ENCODE measurements around the gene SLC45A2. TPM values are rescaled to one million over a fixed set of nuclear protein-coding genes. Genes with fewer than 3 reads are reported as not detected.

Gene SLC45A2
- total RNA-seq, 1 experiment from 2014 or later = not detected

DNA sequence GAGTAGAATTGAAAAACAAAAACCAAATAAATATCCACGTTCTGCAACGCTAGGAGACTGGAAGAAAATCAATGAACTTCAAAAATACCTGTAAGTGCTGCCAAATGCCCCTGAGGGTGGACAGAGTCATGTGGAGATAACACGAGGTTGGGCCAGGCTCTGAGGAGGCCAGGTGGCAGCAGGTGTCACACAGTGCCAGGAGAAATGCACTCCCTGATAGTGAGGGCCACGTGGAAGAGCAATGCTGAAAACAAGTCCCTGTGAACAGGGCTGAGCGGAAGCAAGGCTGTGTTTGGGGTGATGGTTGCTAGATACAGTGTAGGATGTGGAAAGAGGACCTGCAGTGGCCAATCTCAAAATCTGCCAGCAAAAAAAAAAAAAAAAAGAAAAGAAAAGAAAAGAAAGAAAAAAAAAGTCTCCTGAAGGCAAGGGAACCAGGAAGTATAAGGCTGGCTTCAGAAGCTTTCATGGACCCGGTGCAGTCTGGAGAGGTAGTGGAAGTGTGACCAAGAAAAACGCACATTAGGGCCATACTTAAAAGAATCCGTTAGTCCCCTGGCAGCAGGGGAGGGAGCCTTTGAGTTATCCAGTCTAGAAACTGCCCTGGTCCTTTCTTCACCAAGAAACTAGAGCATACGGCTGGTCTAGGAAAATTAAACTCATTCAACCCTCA is 41.7 kb upstream of the SLC45A2 start:
- POLR2A ChIA-PET = no interaction called here
- Histone ChIP-seq H3K36me3 (ENCODE audit: control insufficient read depth, insufficient read depth, low read length) (no peaks in the 10 kb centered on the region), H3K4me1 (ENCODE audit: control insufficient read depth, insufficient read depth, low read length) (no peaks in the 10 kb centered on the region), H3K27me3 (ENCODE audit: control insufficient read depth, insufficient read depth, low read length) (no peaks in the 10 kb centered on the region), H3K4me3 (ENCODE audit: low read depth in 2 of 2, low read length in 2 of 2) (no peak overlapping the region), H3K27ac (ENCODE audit: low read length) (no peak overlapping the region), H3K9me3 (ENCODE audit: control insufficient read depth, insufficient read depth, low read depth, low read length) (no peaks in the 10 kb centered on the region)
- TF ChIP-seq, protein P1, sequence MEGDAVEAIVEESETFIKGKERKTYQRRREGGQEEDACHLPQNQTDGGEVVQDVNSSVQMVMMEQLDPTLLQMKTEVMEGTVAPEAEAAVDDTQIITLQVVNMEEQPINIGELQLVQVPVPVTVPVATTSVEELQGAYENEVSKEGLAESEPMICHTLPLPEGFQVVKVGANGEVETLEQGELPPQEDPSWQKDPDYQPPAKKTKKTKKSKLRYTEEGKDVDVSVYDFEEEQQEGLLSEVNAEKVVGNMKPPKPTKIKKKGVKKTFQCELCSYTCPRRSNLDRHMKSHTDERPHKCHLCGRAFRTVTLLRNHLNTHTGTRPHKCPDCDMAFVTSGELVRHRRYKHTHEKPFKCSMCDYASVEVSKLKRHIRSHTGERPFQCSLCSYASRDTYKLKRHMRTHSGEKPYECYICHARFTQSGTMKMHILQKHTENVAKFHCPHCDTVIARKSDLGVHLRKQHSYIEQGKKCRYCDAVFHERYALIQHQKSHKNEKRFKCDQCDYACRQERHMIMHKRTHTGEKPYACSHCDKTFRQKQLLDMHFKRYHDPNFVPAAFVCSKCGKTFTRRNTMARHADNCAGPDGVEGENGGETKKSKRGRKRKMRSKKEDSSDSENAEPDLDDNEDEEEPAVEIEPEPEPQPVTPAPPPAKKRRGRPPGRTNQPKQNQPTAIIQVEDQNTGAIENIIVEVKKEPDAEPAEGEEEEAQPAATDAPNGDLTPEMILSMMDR (IDR thresholded peaks at IDR 0.05) = no peak
- no peak for TF ChIP-seq SIN3A (IDR thresholded peaks at IDR 0.05; ENCODE audit: borderline replicate concordance, insufficient read depth, low read depth, low read length)
- TF ChIP-seq, protein P2, sequence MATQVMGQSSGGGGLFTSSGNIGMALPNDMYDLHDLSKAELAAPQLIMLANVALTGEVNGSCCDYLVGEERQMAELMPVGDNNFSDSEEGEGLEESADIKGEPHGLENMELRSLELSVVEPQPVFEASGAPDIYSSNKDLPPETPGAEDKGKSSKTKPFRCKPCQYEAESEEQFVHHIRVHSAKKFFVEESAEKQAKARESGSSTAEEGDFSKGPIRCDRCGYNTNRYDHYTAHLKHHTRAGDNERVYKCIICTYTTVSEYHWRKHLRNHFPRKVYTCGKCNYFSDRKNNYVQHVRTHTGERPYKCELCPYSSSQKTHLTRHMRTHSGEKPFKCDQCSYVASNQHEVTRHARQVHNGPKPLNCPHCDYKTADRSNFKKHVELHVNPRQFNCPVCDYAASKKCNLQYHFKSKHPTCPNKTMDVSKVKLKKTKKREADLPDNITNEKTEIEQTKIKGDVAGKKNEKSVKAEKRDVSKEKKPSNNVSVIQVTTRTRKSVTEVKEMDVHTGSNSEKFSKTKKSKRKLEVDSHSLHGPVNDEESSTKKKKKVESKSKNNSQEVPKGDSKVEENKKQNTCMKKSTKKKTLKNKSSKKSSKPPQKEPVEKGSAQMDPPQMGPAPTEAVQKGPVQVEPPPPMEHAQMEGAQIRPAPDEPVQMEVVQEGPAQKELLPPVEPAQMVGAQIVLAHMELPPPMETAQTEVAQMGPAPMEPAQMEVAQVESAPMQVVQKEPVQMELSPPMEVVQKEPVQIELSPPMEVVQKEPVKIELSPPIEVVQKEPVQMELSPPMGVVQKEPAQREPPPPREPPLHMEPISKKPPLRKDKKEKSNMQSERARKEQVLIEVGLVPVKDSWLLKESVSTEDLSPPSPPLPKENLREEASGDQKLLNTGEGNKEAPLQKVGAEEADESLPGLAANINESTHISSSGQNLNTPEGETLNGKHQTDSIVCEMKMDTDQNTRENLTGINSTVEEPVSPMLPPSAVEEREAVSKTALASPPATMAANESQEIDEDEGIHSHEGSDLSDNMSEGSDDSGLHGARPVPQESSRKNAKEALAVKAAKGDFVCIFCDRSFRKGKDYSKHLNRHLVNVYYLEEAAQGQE (IDR thresholded peaks at IDR 0.05; ENCODE audit: insufficient read depth in 1 of 2, low read depth in 2 of 2, low read length in 1 of 2) = no peak
- DNase-seq (ENCODE audit: low read depth, low spot score) (no peak), ATAC-seq (no peak)
- in situ Hi-C loops (cut with HindIII; ENCODE audit: low pct_unique_long_range_greater_than_20kb, low sequenced_read_pairs) (no loop called here), intact Hi-C loops (cut with micrococcal nuclease; ENCODE audit: unreplicated experiment) (no loop called here)
- no TSS peak for BruUV-seq (replicated peaks)
- CTCF ChIA-PET = no interaction called here

DNA sequence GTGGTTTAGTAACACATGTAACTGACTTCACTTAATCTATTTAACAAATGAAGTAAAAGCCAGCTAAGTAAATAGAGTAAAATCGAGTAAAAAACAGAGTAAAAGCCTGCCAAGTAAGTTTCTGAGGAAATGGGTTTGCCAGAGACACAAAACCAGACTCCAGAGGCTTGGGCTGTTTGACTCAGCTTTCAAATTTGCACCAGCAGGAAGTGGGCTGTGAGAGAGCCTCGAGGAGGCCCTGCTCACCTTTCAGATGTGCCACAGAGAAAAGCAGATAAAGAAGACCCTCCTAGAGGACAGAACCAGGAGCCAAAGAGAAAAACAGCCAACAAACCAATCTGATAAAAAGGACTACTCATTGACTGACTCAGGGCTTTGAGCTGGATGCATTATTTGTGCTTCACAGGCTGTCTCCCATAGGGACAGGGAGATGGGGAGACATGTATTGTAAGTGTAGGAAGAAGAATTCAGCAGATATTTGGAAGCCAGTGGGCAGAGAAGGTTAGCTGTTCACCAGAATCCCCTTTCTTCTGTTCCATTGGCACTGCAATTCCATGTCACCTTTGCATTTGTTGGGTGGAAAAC is 37.7 kb upstream of the SLC45A2 start:
- POLR2A ChIA-PET = interaction anchor here (0.7 kb wide), 1 partner anchor 94 kb away, joined by 3 read pairs; no protein-coding TSS in a partner anchor
- no peak overlapping the region for H3K27ac ChIP-seq (ENCODE audit: low read length)
- BruUV-seq (replicated peaks) = no TSS peak

More for the DNA sequence above, 37.7 kb upstream of the SLC45A2 start:
- Histone ChIP-seq H3K9me3 (ENCODE audit: control insufficient read depth, insufficient read depth, low read depth, low read length) (no peaks in the 10 kb centered on the region), H3K4me1 (ENCODE audit: control insufficient read depth, insufficient read depth, low read length) (no peaks in the 10 kb centered on the region), H3K27me3 (ENCODE audit: control insufficient read depth, insufficient read depth, low read length) (no peaks in the 10 kb centered on the region), H3K36me3 (ENCODE audit: control insufficient read depth, insufficient read depth, low read length) (no peaks in the 10 kb centered on the region), H3K4me3 (ENCODE audit: low read depth in 2 of 2, low read length in 2 of 2) (no peak overlapping the region)
- no peak for ATAC-seq
- no peak for TF ChIP-seq POLR2AphosphoS5 (IDR thresholded peaks at IDR 0.05; ENCODE audit: low read depth, low read length)
- no peak for TF ChIP-seq TCF7L2 (IDR thresholded peaks at IDR 0.05; ENCODE audit: low read depth, low read length)
- no peak for TF ChIP-seq SIN3A (IDR thresholded peaks at IDR 0.05; ENCODE audit: borderline replicate concordance, insufficient read depth, low read depth, low read length)
- TF ChIP-seq, protein P1 (IDR thresholded peaks at IDR 0.05) = no peak
- no peak for DNase-seq (ENCODE audit: low read depth, low spot score)
- intact Hi-C loops (cut with micrococcal nuclease; ENCODE audit: unreplicated experiment) = no loop called here
- CTCF ChIA-PET = no interaction called here
- in situ Hi-C loops (cut with HindIII; ENCODE audit: low pct_unique_long_range_greater_than_20kb, low sequenced_read_pairs) = no loop called here

Measured in Panc1 (cell line).